DMS153 treated with DMSO at 0.1 percent for 48 hours (cell line): ENCODE measurements around the gene SCLT1.
A peak's percentile ranks its signal among the peaks of the same experiment; 100 is the strongest.

Source experiments
- DNase-seq: peaks from one replicate; lab custom pipeline; 2025; ENCODE audit not compliant: unreplicated experiment; lab: John Stamatoyannopoulos, UW

Gene SCLT1

GRCh38 chr4:128877934-128878333, 215.4 kb downstream of the SCLT1 start:
- DNase-seq: no peak

- no peak for DNase-seq
Measured at GRCh38 chr4:128876200-128876599, 217.1 kb downstream of the SCLT1 start.

- no peak for DNase-seq
Measured at GRCh38 chr4:128871948-128872347, 221.4 kb downstream of the SCLT1 start.

DNA sequence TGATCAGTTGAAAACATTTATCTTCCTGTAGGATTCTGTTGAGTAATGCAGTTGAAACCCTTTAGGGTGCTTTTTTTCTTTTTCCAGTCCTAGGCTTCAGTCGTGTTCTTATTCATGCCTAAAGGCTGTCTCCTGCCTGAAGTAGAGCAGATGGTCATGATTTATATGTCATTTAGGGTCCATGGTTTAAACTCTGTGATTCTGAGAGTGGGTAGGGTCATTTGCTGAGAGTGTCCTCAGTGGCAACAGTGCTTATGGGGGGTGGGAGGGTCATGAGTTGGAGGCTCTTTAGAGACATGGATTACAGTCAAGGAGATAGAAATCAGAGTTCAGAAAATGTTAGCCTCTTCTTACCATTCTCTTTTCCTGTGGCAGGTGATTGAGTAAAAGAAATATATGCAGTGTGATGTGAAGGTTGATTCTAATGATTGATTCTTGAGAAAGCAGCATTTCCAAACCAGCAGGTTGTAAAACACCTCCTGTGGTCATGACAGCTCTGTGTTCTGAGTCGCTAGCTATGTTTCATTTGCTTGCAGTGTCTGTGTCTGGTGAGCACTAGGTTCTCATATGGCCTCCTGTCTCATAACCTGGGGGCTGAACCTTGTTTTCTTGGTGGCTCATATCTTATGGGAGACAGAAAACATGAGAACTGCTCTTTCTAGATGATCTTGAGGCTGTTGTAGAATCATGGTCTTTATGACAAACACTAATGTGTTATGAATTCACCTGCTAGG, 223.4 kb downstream of the SCLT1 start:
- no peak for DNase-seq

- no peak for DNase-seq
Measured at GRCh38 chr4:128868758-128869157, 224.6 kb downstream of the SCLT1 start.

DNA sequence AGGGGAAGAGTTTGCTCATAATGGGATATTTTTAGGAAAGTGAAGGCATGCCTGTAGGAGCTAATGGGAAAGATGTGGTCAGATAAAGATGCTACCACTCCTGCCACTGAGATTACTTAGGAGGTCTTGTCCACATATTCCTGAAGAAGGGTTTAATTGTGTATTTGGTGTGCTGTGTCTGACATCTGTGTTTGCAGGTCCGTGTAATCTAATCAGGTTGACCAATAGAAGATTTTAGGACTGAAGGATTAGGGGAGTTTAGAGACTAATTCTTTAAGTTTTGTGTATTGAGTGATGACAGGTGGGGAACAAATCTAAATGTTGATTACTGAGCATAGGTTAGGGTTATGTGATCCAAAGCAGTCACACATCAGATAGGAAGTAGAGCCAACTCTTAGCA, 226.6 kb downstream of the SCLT1 start:
- DNase-seq: no peak

- DNase-seq: no peak
Measured at GRCh38 chr4:128866269-128866668, 227.1 kb downstream of the SCLT1 start.

- no peak for DNase-seq
Measured at GRCh38 chr4:128865132-128865531, 228.2 kb downstream of the SCLT1 start.

DNA sequence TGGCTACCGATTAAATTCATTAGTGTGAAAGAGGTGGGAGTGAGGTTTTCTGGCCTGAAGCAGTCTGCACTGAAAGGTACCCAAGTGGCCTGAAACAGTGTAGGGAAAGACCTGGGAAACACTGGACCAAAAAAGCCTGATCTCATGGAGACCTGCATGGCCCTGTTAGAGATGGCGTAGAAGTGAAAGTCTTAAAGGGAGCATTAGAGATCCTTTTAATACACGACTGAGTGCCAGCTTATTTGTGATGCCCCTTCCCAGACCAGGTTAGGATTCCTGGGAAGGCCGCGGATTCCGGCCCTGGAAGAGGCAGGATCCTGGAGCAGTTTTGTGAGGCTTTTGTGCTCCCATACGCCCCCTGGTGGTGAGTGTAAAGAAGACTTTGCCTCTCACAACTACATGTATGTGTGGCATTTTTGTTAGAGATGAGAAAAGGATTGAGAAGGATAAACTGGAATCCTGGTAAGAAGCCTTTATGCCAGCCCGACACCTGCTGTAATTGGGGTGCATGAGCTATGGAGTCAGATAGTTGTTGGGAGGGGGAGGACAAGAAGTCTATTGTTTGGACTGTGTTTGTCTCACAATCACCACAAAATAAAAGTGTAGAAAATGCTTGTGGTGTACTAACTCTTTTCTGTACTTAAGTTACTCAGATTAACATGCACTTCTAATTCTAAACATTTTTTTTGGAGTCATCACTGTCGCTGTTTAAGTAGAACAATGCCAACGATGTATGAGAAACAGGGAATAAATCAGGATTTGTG, 229.8 kb downstream of the SCLT1 start:
- peak; percentile 29 for DNase-seq

GRCh38 chr4:128862608-128863311, 230.6 kb downstream of the SCLT1 start:
- no peak for DNase-seq

GRCh38 chr4:128861856-128862518, 231.4 kb downstream of the SCLT1 start:
- DNase-seq: no peak

DNA sequence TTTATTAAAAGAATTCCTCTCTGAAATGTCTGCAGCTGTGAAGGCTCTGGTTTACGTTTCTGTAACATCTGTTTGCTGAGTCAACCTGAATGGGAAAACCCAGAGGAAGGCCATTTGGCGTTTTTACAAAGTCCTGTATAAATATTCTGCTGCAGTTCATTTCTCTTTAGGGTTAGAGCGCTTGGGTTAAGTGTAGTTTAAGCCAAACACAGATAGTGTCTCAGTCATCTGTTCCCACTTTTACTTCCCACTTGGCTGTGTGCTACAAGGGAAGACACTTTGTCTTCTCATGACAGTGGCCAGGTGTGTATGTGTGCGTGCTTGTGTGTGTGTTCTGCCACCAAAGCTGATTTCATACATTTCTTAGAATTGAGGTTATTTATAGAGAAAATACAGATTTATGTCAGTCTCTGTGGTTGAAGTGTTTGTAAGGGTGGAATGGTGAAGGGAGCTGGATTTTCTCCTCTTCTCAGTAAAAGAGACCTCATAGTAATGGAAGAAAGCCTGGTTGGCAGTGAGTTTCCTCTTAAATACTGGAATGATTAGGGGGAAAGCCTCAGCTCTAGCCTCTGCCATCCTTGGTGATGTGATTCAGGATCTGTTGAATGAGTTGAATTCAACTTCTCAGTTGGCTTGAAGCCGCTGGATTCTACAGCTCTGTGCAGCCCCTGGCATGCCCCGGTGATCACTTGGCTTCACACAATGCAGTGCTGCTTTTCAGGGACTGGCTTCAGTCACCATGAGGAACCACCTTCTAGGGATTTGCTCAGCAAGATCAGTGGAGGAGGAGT, 233.3 kb downstream of the SCLT1 start:
- no peak for DNase-seq

DNA sequence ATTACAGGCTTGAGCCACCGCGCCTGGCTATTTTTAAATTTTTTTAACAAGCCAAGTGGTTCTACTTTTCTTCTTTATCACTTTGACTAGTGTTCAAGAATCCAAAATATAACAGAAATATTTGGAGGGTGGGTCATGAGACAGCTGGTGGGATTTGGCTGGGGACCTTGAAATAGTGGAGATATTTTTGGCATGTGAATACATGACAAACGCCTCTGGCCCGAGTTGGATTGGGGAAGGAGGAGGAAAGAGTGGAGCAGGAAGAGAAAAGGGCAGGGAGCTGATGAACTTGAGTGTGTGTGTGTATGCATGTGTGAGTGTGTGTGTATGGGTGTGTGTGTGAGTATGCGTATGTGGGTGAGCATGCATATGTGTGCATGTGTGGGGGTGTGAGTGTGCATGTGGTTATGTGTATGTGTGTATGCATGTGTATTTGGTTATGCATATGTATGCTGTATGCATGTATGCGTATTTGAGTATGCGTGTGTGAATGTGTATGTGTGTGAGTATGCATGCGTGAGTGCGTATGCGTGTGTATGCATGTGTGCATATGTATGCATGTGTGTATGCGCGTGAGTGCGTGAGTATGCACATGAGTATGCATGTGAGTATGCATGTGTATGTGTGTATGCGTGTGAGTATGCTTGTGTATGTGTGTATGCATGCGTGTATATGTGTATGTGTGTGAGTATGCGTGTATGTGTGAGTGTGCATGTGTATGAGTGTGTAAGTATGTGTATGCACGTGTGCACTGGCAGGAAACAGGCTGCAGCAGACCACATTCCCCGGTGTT, 234.3 kb downstream of the SCLT1 start:
- no peak for DNase-seq

GRCh38 chr4:128856246-128856645, 237.1 kb downstream of the SCLT1 start:
- no peak for DNase-seq

GRCh38 chr4:128855621-128856020, 237.7 kb downstream of the SCLT1 start:
- DNase-seq: no peak

- DNase-seq: no peak
Measured at GRCh38 chr4:128854433-128854832, 238.9 kb downstream of the SCLT1 start.

DNA sequence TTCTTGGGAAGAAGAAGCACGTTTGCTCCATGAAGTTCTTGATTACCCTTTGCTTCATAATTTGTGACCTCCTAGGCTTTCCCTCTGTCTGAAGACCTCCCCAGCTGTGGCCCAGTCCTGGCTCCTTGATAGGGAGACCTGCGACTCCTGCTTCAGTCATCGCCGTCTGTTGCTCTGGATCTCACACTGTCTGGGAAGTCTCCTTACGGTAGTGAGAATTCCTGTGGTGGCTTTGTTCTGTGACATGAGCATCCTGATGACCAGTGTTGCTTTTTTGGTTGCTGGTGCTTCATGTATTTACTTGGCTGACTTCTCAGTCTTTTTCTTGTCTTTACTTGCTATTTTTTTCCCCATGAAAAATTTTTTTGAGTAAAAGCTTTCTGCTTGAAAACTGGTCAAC, 239.6 kb downstream of the SCLT1 start:
- DNase-seq: no peak

DNA sequence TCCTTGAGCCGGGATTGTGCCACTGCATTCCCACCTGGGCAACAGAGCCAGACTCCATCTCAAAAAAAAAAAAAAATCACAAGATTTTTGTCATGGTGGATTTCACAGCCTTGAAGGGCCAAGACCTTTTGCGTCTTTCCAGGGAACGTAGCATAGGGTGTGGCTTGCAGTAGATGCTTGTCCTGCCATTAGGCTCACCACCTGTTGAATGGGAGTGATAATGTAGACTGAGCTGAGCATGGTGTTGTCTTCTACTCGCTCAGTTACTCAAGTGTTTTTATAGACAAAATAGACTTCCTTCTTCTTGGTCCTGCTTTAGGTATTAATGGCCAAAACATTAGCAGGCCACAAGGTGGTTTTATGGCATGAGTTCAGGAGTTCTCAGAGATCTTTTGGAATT, 243.1 kb downstream of the SCLT1 start:
- DNase-seq: no peak

- DNase-seq: no peak
Measured at GRCh38 chr4:128848461-128848860, 244.9 kb downstream of the SCLT1 start.
